HG03025 (cell line): ENCODE results near the gene APOBEC3G.
"Not testable (repeated sequence)": the region's sequence is repeated elsewhere in the genome, so short reads cannot be mapped to it uniquely, and the experiment has no call there.

Source experiments
- ATAC-seq: cut with Tn5 transposase; IDR thresholded peaks from one replicate; pipeline ENCODE4 v1.9.1; 2021; ENCODE audit warnings: mild to moderate bottlenecking, moderate library complexity; ENCODE audit not compliant: unreplicated experiment, low FRiP score

Gene APOBEC3G

DNA sequence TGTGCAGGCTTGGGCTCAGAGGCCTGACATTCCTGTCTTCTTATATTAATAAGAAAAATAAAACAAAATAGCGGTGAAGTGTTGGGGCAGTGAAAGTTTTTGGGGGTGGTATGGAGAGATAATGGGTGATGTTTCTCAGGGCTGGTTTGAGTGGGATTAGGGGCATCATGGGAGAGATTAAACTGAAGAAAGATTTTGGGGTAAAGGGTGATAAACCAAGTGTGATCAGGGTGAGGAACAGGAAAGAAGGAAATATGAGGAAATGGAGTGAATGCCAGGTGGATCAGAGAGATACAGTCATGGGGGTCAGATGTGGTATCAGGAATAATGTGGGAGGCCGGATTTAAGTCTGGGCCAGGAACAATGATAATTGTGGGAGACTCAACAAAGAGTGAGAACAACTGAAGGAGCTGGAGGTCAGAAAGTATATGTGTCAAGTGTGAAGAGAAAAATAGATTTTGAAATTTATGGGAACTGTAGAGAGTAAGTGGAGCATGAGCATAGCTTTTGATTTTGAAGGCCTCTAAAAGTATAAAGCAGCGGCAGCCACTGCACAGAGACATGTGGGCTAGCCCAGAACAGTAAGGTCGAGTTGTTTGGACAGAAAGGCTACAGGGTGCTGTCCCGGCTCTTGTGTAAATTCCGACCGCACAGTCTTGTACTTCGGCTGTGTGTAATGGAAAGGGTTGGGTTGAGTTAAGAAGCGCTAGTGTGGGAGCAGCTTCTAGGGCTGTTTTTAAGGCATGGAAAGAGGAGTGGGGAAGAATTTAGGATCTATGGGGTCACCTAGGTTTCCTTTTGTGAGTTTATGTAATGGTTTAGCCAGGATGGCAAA lies 10.4 kb upstream of the APOBEC3G start:
- ATAC-seq = not testable (repeated sequence)

DNA sequence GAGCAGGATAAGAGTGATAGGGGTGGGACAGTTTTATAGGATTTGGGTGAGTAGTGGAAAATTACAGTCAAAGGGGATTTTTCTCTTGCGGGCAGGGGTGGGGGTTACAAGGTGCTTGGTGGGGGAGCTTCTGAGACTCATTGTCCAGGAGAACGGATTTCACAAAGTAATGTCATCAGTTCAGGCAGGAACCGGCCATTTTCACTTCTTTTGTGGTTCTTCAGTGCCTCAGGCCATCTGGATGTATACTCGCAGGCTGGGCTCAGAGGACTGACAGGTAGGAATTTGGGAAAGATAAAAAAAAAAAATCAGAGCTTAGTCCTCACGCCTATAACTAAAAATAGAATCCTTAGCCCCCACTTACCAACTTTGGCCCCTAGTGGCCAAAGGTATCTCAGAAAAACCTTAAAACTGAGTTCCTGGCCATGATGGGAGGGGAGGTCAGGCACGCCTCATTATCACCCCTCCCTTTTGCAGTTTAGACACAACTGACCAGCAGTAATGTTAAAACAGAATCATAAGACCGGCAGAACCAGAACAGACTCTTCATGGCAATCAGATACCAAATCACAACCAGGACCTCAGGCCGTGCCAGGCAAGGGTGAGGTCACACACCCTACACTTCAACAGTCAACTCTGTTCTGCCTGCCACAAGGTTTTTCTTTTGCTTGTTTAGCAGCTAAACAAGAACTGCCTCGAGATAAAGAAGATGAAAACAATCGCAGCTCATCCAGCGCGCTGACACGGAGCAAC lies 8.9 kb upstream of the APOBEC3G start:
- ATAC-seq = no peak

DNA sequence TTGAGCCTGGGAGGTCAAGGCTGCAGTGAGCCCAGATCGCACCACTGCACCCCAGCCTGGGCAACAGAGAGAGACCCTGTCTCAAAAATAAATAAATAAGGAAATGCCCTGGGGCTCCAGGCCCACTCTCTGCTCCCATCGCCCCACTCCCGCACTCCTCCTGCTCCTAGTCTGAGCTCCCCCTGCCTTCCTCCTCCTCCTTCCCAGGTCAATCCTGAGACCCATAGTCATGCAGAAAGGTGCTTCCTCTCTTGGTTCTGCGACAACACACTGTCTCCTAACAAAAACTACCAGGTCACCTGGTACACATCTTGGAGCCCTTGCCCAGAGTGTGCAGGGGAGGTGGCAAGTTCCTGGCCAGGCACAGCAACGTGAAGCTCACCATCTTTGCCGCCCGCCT lies 6.9 kb upstream of the APOBEC3G start:
- ATAC-seq = no peak

DNA sequence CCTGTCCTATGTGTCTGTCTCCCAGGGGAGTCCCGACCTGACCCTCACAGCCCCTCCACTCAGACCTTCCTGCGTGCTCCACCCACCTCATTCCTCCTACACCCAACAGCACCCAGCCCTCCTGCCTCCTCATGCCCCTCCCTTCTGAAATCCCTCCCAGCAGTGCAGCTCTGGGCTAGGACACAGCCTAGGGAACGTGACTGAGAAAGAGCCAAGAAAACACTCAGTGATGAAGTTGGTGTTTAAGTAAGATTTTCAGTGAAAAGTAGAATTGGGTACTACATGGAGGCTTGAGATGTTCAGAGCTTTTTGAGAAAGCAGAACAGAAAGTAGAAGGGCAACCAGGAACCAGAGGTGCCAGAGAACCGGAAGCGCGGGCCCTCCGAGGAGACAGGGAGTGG lies 4.5 kb upstream of the APOBEC3G start:
- not testable (repeated sequence) for ATAC-seq

DNA sequence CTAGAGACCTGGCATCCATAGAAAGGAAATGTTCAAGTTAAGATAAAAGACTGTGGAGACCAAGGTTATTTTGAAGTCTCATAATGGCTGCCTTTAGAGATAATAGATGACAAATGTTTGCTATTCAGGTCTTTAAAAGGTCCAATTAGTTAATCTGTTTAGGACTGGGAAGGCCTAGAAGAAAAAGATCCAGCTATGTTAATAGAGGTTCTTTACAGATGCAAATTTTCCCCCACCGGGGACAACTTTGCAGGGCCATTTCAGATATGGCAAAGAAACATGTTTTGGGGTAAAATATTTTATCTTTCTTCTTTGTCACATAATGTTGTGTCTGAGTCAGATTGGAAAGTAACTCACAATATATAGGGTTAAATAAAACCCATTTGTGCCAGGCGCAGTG lies 3.1 kb upstream of the APOBEC3G start:
- no peak for ATAC-seq

DNA sequence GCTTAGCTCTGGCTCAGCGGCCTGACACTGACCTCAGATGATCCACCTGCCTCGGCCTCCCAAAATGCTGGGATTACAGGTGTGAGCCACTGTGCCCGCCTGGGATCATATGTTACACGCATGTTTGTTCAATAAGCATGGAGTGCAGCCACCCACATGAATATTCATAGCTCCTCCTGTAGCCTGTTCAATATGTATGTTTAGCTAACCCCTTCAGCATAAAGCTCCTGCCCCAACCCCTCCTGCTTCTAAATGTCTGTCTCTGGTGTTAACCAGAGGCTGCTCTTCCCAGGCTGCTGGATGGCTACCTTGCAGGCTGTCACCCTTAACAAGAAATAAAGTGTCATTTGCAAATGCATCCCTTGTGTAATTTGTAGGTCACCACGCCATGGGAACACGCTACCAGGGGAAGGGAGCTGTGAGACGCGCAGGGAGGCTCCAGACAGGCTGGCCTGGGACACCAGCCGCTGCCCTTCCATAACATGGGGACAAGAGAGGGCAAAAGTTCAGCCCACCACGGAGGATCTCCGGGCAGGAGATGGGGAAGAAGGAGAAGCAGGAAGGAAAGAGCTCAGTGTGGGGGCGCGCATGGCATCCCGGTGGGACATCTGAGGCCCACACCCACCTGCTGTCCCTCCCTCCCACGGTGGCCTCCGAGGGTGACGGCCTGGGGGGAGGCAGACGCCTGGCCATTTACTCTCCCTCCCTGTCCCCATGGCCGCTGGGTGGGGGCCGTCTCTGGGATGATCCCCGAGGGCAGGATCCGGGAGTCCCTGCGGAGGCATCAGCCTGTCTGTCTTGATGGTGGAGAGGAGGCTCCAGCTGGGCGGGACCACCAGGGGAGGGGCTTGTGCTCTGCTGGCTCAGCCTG lies 685 bp upstream of the APOBEC3G start:
- not testable (repeated sequence) for ATAC-seq

DNA sequence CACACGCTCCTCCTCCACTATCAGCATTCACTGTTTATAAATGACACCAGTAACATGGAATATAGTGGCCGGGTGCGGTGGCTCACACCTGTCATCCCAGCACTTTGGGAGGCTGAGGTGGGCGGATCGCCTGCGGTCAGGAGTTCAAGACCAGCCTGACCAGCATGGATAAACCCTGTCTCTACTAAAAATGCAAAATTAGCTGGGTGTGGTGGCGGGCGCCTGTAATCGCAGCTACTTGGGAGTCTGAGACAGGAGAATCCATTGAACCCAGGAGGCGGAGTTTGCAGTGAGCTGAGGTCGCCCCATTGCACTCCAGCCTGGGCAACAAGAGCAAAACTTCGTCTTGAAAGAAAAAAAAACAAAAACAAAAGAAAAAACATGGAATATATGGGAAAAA lies 837 bp downstream of the APOBEC3G start:
- not testable (repeated sequence) for ATAC-seq

DNA sequence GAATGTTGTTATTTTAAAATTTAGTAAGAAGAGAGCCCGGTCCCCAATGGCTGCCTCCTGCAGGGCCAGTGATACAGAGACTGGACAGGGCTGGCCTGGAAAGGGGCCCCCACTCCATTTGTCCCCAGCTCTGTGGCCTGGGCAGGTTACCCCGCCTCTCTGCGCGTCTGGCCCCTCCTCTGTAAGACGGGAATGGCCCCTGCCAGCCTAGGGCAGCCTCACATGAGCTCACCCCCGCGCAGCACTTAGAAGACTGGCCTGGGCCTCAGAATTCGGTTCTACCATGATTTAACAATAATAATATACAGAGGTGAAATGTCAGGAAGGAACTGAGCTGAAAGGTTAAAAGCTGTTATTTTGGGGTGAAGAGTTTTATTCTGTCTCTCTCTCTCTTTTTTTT lies 1.3 kb downstream of the APOBEC3G start:
- ATAC-seq = no peak

DNA sequence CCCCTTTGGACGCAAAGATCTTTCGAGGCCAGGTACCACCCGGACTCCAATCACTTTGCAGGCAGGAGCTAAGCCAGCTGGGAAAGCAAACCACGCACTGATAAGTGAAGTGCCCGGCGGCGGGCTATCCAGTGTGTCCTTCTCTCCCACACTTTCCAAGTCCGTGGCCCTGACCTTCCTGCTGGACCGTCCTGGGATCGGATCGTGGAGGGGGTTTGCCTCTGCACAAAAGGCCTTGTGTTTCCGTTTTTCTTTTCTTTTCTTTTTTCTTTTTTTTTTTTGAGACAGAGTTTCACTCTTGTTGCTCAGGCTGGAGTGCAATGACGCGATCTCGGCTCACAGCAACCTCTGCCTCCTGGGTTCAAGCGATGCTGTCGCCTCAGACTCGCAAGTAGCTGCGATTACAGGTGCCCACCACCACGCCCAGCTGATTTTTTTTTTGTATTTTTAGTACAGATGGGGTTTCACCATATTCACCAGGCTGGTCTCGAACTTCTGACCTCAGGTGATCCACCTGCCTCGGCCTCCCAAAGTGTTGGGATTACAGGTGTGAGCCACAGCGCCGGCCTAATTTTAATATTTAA lies 2.1 kb downstream of the APOBEC3G start:
- not testable (repeated sequence) for ATAC-seq

DNA sequence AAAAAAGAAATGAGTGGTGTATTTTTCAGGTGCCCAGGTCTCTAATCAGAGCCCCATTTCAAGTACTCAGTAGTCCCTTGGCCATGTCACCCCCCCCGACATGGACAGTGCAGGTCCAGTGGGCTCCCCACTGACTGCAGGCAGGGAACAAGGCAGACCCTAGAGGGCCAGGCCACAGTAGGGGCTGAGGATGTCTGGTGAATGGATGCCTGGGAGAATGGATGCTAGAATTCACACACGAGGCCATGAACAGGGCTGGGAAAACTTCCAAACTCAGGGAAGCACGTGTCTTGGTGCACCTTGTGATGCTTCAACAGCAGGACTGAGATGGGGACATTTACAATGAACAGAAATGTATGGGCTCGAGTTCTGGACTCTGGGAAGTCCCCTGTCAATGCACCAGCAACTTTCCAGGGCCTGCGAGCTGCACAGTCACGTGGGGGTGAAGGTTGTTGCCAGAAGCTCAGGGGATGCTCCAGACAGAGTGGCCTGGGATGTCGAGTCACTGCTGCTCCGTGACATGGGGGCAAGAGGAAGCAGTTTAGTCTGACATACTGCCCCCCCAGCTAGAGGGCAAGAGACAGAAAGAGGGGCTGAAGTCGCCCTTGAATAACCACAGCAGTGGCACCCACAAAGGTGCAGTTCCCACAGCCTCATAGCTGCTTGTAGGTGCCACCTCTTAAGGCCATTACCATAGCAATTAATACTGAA lies 3.1 kb downstream of the APOBEC3G start:
- no peak for ATAC-seq

DNA sequence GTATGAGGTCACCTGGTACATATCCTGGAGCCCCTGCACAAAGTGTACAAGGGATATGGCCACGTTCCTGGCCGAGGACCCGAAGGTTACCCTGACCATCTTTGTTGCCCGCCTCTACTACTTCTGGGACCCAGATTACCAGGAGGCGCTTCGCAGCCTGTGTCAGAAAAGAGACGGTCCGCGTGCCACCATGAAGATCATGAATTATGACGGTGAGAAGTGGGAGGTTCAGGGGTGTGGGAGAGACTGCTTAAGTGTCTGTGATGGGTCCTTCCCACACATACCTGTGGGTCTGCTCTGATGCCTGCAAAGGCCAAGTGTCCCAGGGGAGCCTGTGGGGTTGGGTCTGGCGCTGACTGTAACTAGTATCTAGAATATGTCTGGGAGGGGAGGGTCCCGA lies 3.9 kb downstream of the APOBEC3G start:
- no peak for ATAC-seq

DNA sequence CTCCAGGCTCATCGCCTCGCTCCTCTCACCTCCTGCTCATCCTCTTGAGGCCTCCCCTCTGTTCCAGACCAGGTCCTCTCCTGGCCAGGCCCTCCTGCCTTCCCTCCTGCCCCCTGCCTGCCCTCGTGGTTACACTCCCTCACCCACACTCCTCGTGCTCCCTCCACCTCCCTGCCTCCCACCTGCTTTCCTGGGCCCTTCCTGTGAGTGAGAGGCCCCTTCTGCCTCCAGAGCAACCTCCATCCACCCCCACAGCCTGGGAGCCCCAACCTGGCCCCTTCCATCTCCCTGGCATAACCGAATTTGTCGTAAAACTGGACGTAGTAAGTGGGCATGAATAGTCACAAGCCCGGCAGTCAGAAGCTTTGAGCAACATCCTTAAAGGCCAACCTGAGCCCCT lies 4.5 kb downstream of the APOBEC3G start:
- no peak for ATAC-seq

DNA sequence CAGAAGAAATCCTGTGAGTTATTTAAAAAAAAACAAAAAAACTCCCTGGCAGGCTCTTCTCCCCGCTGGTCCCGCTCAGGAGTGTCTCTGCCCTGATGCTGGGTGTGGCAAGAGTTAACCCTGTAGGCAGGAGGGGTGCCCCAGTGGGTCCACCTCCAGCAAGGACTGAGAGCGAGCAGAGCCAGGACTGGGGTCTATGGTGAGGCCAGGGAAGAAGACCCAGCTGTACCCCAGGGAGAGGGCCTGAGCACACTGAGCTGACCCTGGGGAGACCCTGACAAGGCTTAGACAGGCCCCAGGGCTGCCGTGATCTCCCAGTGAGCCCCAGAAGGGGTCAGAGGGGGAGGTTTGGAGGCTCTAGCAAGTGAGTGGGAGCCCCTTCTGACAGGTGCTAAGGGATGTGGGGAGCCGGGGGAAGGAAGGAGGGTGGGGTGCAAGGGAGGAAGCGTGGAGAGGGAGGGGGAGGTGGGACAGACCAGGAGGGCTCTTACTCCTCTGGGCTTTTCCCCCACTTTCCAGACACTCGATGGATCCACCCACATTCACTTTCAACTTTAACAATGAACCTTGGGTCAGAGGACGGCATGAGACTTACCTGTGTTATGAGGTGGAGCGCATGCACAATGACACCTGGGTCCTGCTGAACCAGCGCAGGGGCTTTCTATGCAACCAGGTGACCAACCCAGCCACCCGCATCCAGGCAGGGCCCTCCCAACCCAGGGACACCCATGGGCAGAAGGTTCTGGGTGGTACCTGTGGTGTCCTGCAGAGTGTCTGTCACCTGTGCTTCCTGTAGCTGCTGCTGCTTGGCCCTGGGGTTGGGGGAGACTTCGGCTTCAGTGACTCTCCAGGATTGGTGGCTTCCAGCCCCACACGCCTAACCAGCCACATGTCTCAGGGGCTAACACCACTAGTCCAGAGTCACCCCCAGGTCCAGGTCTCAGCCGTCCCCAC lies 6.4 kb downstream of the APOBEC3G start:
- ATAC-seq = no peak

DNA sequence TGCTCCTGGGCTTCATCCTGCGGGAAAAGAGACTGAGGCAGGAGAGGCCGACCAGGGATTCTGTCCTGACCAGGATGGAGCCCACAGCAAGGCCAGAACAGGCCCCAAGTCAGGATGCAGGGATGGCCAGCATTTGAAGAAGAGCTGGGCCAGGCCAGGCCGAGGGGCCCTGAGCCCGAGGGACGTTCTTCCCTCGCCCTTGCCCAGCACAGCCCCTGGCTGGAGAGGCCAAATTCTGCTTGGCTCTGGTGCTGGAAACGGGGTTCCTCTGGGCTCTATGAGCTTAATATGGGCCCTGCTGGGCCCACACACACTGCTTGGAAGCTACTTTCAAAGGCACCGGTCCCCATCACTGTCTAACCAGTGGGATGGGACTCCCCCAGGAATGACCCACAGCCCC lies 7.6 kb downstream of the APOBEC3G start:
- ATAC-seq = no peak

DNA sequence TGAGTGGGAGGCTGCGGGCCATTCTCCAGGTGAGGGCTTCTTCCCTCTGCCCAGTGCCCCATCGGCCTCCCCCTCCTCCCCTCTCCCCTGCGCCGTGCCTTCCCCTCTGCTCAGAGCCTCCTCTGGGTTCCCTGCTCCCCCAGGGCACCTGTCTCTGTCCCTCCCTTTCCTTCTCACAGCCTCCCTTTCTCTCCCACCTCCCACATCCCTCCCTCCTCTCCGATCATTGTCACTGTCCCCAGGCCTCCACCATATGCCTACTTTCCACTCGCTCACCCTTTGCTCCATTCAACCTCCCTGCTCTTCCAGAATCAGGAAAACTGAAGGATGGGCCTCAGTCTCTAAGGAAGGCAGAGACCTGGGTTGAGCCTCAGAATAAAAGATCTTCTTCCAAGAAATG lies 10.0 kb downstream of the APOBEC3G start:
- no peak for ATAC-seq

DNA sequence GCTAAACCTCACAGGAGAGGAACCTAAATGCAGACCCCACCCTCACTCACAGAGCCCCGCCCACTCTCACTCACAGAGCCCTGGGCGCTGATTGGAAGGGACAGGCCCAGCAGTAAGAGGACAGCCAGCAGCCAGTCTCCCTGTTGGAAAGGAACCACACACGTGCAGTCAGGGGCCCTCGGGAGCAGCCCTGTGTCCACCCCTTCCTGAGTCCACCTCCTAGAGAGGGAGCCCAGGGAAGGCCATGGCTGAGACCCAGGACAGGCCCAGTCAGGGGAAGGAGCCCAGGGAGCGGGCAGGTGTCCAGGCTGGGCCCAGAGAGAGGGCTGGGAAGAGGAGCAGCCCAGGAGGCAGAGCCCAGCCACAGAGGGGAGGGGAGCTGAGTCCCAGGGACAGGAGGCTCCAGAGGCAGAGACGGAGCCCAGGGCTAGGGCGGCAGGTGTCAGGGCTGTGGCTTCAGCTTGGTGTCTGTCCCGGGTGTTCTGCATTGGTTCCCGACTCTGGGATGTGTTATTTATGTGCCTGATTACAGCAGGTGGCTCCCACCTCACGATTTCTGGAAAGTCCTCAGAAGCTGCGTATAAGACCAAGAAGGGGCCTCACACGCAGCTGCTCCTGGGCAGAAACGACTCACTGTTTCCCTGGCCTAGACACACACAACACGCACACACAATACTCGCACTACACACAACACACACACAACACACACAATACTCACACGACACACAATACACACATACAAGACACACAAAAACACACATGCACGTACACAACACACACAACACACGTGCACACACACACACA lies 11.0 kb downstream of the APOBEC3G start:
- ATAC-seq = no peak

DNA sequence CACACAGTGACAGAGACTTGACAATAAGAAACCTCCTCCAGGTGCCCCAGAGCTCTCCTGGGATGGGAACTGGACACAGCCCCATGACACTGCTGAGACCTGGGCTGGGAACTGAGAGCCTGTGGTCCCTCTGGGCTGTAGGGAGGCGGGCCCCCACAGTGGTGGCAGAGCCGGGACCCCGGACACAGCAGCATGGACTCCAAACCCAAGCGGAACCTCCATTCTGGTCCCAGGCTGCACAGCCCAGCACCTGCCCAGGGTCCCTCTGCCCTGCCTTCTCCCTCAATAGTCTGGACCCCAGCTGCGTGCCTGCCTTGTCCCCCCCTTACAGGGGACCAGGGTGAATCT lies 11.6 kb downstream of the APOBEC3G start:
- ATAC-seq = no peak

DNA sequence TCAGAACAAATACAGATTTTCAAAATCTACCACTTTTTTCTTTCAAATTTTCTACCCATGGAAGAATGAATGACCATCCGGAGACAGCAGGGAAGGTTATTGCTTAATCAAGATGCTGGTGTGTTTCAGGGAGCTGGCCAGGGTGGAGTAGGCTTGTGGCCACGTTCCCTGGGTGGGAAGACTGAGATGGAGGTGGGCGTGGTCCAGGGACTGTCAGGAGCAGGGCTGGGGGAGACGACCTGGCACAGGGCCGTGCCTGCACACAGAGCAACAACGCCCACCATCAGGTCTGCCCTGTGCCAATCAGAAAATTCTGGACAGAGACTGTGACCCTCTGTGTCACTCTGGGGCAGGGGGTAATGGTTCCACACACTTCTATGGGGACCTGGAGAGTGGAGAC lies 12.9 kb downstream of the APOBEC3G start:
- ATAC-seq = no peak
